GM12878 (cell line): Measurements from ENCODE around the gene IL4. TPM values are rescaled to one million over a fixed set of nuclear protein-coding genes. Genes with fewer than 3 reads are reported as not detected.

Experiments
- ATAC-seq: fragments of 200-7000 bp; cut with Tn5 transposase; 3 replicates; pipeline ENCODE4 v1.9.1; 2020; ENCODE audit warnings: mild to moderate bottlenecking, moderate library complexity
- BruUV-seq: library from RNA; stranded (reverse); fragments of 400-500 nt; replicated peaks from 2 replicates; lab custom pipeline; 2021; lab: Mats Ljungman, UMichigan
- CTCF ChIA-PET: fragments of 300-600 bp; sonication (Branson Sonifier 250); formaldehyde crosslinking; extraction: SDS; loops from one replicate; lab custom pipeline; 2021; ENCODE audit warnings: inconsistent platforms; lab: Yijun Ruan, JAX
- POLR2A ChIA-PET: fragments of 350-600 bp; formaldehyde crosslinking; extraction: SDS; loops from one replicate; lab custom pipeline; 2021; ENCODE audit warnings: inconsistent platforms; lab: Charles Lee
- RAD21 ChIA-PET: fragments of 300-600 bp; sonication (Branson Sonifier 250); formaldehyde crosslinking; loops from one replicate; lab custom pipeline; 2023; ENCODE audit warnings: antibody characterized with exemption; ENCODE audit not compliant: unreplicated experiment; lab: Charles Lee
- SMC1A ChIA-PET: fragments of 300-600 bp; sonication (Branson Sonifier 250); formaldehyde crosslinking; loops from one replicate; lab custom pipeline; 2023; ENCODE audit not compliant: unreplicated experiment, uncharacterized antibody; lab: Charles Lee
- DNase-seq: peaks from one replicate; pipeline ENCODE4 v3.0.0-alpha.2; 2011; ENCODE audit warnings: low read depth, low spot score
- FAIRE-seq: peaks from 3 replicates; lab custom pipeline; 2011; peaks lifted over from hg19 to GRCh38; lab: Jason Lieb, UNC
- H2AFZ ChIP-seq: 2 replicates; pipeline ENCODE4 v1.6.0; 2011; ENCODE audit warnings: low read depth, low read length, control low read depth; ENCODE audit not compliant: control insufficient read depth
- H3K27ac ChIP-seq: 2 replicates; pipeline ENCODE4 v1.5.1; 2011; ENCODE audit warnings: control low read depth; ENCODE audit not compliant: control insufficient read depth, insufficient read depth
- H3K27me3 ChIP-seq, 2 experiments: replicated peaks in 1 of 2; 2 replicates each; pipeline versions ENCODE4 v1.6.0 to v1.6.1; 2011; ENCODE audit warnings: low read length in 1 of 2; ENCODE audit not compliant: control insufficient read depth in 2 of 2, insufficient read depth in 2 of 2
- H3K36me3 ChIP-seq, 2 experiments: 2 replicates each; pipeline ENCODE4 v1.5.1; 2011; ENCODE audit warnings: low read length in 1 of 2; ENCODE audit not compliant: control insufficient read depth in 2 of 2, insufficient read depth in 2 of 2
- H3K4me1 ChIP-seq: 2 replicates; pipeline ENCODE4 v1.6.1; 2011; ENCODE audit warnings: mild to moderate bottlenecking, low read length, moderate library complexity, mixed read lengths; ENCODE audit not compliant: control insufficient read depth, insufficient read depth
- H3K4me2 ChIP-seq: 2 replicates; pipeline ENCODE4 v1.6.0; 2011; ENCODE audit warnings: control low read depth; ENCODE audit not compliant: control insufficient read depth, insufficient read depth
- H3K4me3 ChIP-seq: fragments of 200-600 bp; sonication (generic); 2 replicates; pipeline ENCODE4 v1.5.1; 2016
- H3K79me2 ChIP-seq: 2 replicates; pipeline ENCODE4 v1.6.0; 2011; ENCODE audit warnings: low read length; ENCODE audit not compliant: control insufficient read depth, insufficient read depth
- H3K9ac ChIP-seq: 2 replicates; pipeline ENCODE4 v1.8.0; 2011; ENCODE audit warnings: low read length, control low read depth, mixed read lengths; ENCODE audit not compliant: control insufficient read depth, insufficient read depth
- H3K9me3 ChIP-seq: replicated peaks from 3 replicates; pipeline ENCODE4 v1.5.1; 2011; ENCODE audit warnings: mild to moderate bottlenecking, low read length; ENCODE audit not compliant: control insufficient read depth, insufficient read depth
- H4K20me1 ChIP-seq: 2 replicates; pipeline ENCODE4 v1.6.0; 2011; ENCODE audit not compliant: control insufficient read depth, insufficient read depth
- ATF2 ChIP-seq: IDR thresholded peaks from 2 replicates; pipeline ENCODE4 v1.6.1; 2012; ENCODE audit warnings: low read length, inconsistent platforms
- BCLAF1 ChIP-seq: fragments of 450-650 bp; IDR thresholded peaks from 2 replicates; pipeline ENCODE4 v1.6.1; 2017; ENCODE audit warnings: antibody characterized with exemption, mild to moderate bottlenecking, moderate library complexity
- CHD2 ChIP-seq: IDR thresholded peaks from 2 replicates; pipeline ENCODE4 v1.6.1; 2011; ENCODE audit warnings: low read depth, low read length, improper control_type of control experiment, borderline replicate concordance
- CREB1 ChIP-seq: IDR thresholded peaks from 2 replicates; pipeline ENCODE4 v1.6.1; 2012; ENCODE audit warnings: low read depth, mild to moderate bottlenecking, inconsistent platforms
- ESRRA ChIP-seq: IDR thresholded peaks from 2 replicates; pipeline ENCODE4 v1.6.1; 2012; ENCODE audit warnings: mild to moderate bottlenecking, low read length, improper control_type of control experiment
- ETV6 ChIP-seq, 2 experiments: fragments of 450-650 bp in 1 of 2; IDR thresholded peaks in 1 of 2; conservative IDR thresholded peaks in 1 of 2; 2 replicates each; pipeline ENCODE4 v1.6.1; 2014; ENCODE audit warnings: antibody characterized with exemption in 1 of 2, borderline replicate concordance in 1 of 2, low read depth in 1 of 2, mild to moderate bottlenecking in 1 of 2, moderate library complexity in 1 of 2
- IRF4 ChIP-seq: IDR thresholded peaks from 2 replicates; pipeline ENCODE4 v1.6.1; 2011; ENCODE audit warnings: low read depth, low read length
- NBN ChIP-seq: fragments of 450-650 bp; IDR thresholded peaks from 2 replicates; pipeline ENCODE4 v1.6.1; 2016
- PAX8 ChIP-seq: fragments of 450-650 bp; IDR thresholded peaks from 2 replicates; pipeline ENCODE4 v1.6.1; 2017; ENCODE audit warnings: mild to moderate bottlenecking, moderate library complexity
- PRDM15 ChIP-seq: fragments of 450-650 bp; formaldehyde crosslinking; IDR thresholded peaks from 2 replicates; pipeline ENCODE4 v1.4.0; 2020; ENCODE audit warnings: mild to moderate bottlenecking, moderate library complexity
- RCOR1 ChIP-seq: conservative IDR thresholded peaks from 2 replicates; pipeline ENCODE4 v1.6.1; 2012; ENCODE audit warnings: low read depth, low read length, improper control_type of control experiment
- SKIL ChIP-seq: fragments of 450-650 bp; IDR thresholded peaks from 2 replicates; pipeline ENCODE4 v1.6.1; 2017; ENCODE audit warnings: mild to moderate bottlenecking, low read depth, inconsistent platforms; ENCODE audit not compliant: poor library complexity, severe bottlenecking
- WGBS: methylation state at CpG from one replicate; pipeline ENCODE4 v1.1.6; 2016; ENCODE audit warnings: low lambda C conversion rate; ENCODE audit not compliant: insufficient replicate concordance, insufficient coverage; ENCODE audit errors: missing lambda C conversion rate; 5-methylcytosine and 5-hydroxymethylcytosine counted together
- in situ Hi-C: fragments of 300-500 bp; cut with MboI; formaldehyde crosslinking; loops from 9 replicates; pipeline ENCODE4 v1.14.3; 2018; ENCODE audit warnings: mixed read lengths
- intact Hi-C: fragments of 100-400 bp; cut with micrococcal nuclease; formaldehyde crosslinking; loops from one replicate; pipeline ENCODE4 v1.14.2; 2022; ENCODE audit not compliant: unreplicated experiment
- polyA plus RNA-seq, 11 experiments: library from polyadenylated mRNA; depleted of rRNA in 4 of 11; unstranded in 6 of 11; stranded (reverse) in 5 of 11; fragments of >200 nt; fragmentation: Nextera tagmentation in 4 of 11; fragmentation: Illumina TruSeq in 1 of 11; extraction: Ambion mirVana in 4 of 11; extraction: Trizol in 1 of 11; gene quantifications; 1 replicate in 1 of 11; 2 replicates in 10 of 11; pipeline versions ENCODE4 v1.2.1 to v1.2.3, GENCODE V29; 2011 to 2016; ENCODE audit warnings: inconsistent platforms in 2 of 11, missing spikeins in 2 of 11, low read depth in 1 of 11
- total RNA-seq, 4 experiments: library from RNA; depleted of rRNA in 3 of 4; stranded (reverse); fragments of >200 nt in 3 of 4; fragmentation: Illumina TruSeq in 1 of 4; extraction: Trizol in 1 of 4; gene quantifications; 2 replicates each; pipeline versions ENCODE4 v1.2.1 to v1.2.3, GENCODE V29; 2013 to 2021

The IL4 gene
- total and polyA plus RNA-seq, 10 of the 15 experiments (the other 5 are each of a cell fraction or from before 2014, with no cell fraction given) = 0.20 to 0.80 (median 0.50) TPM; not detected in 7

GRCh38 chr5:132653716-132654115 is 20.1 kb upstream of the IL4 start:
- H3K79me2 ChIP-seq = no peaks in the 10 kb centered on the region
- in situ Hi-C loops = no loop called here
- H3K4me3 ChIP-seq = no peak overlapping the region
- 64% methylated on average over 7 of the region's 7 CpGs for WGBS
- RAD21 ChIA-PET = interaction anchor here (0.9 kb wide), 1 partner anchor 13 kb away, joined by 3 read pairs; no protein-coding TSS in a partner anchor
- BruUV-seq = no TSS peak
- SMC1A ChIA-PET = interaction anchor here (1.6 kb wide), 1 partner anchor 13 kb away, joined by 4 read pairs; no protein-coding TSS in a partner anchor
- H3K4me1 ChIP-seq = peaks cover 19% of the 10 kb centered on the region
- CTCF ChIA-PET = interaction anchor here (0.9 to 1.3 kb wide), 2 partner anchors 166 to 212 kb away, joined by 3 read pairs; no protein-coding TSS in a partner anchor
- H3K27ac ChIP-seq = no peak overlapping the region
- POLR2A ChIA-PET = no interaction called here
- H3K27me3 ChIP-seq = no peaks in the 10 kb centered on the region
- H3K36me3 ChIP-seq = no peaks in the 10 kb centered on the region
- H3K9ac ChIP-seq = no peak overlapping the region
- FAIRE-seq = no peak
- H3K4me2 ChIP-seq = no peak overlapping the region
- intact Hi-C loops = no loop called here
- TF ChIP-seq ESRRA (no peak), PAX8 (no peak), ETV6 (conservative IDR thresholded peaks at IDR 0.05 in 1 of 2, IDR thresholded peaks at IDR 0.05 in 1 of 2; ENCODE audit: borderline replicate concordance in 1 of 2, low read depth in 1 of 2) (no peak), SKIL (no peak), NBN (no peak), IRF4 (no peak), CHD2 (no peak), BCLAF1 (no peak), PRDM15 (CRISPR knock-in tag) (no peak), CREB1 (no peak), ATF2 (no peak), RCOR1 (no peak)
- H4K20me1 ChIP-seq = no peaks in the 10 kb centered on the region
- ATAC-seq = no peak
- no peak overlapping the region for H2AFZ ChIP-seq
- DNase-seq = no peak
- no peaks in the 10 kb centered on the region; the same call in 2 of the 3 replicates for H3K9me3 ChIP-seq
